ENCODE data around the gene REC114. TPM values are rescaled to one million over a fixed set of nuclear protein-coding genes. Genes with fewer than 3 reads are reported as not detected.

REC114 gene
- total and polyA plus RNA-seq, 12 donors: 0.28 to 0.62 (median 0.44) TPM; not detected in 8

DNA sequence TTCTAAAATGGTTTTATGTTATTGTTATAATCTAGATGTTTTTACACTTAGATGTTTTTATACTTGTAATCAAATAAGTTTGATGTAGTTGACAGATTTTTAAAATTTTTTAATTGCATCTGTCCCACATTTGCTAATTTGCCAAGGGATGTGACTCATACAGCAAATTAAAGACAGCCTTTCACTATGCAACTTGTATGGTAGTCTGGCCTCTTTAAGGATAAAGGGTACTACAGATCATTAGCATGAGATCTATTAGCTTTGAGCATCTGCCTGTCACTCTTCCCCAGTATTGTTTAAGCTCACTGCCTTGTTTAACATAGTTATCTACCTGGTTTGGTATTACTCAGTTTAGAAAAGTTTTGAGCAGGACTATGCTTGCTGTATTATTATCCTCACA, 107.2 kb downstream of the REC114 start:
- peaks cover 0 to 6% (median 0%) of the 10 kb centered on the region in 9 donors for H3K4me1 ChIP-seq
- TF ChIP-seq, protein P1, sequence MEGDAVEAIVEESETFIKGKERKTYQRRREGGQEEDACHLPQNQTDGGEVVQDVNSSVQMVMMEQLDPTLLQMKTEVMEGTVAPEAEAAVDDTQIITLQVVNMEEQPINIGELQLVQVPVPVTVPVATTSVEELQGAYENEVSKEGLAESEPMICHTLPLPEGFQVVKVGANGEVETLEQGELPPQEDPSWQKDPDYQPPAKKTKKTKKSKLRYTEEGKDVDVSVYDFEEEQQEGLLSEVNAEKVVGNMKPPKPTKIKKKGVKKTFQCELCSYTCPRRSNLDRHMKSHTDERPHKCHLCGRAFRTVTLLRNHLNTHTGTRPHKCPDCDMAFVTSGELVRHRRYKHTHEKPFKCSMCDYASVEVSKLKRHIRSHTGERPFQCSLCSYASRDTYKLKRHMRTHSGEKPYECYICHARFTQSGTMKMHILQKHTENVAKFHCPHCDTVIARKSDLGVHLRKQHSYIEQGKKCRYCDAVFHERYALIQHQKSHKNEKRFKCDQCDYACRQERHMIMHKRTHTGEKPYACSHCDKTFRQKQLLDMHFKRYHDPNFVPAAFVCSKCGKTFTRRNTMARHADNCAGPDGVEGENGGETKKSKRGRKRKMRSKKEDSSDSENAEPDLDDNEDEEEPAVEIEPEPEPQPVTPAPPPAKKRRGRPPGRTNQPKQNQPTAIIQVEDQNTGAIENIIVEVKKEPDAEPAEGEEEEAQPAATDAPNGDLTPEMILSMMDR (IDR thresholded peaks at IDR 0.05): no peak
- intact Hi-C loops (cut with DNase I): loop anchor here in 2 of 10 donors (10.0 kb wide), 1 partner anchor 245 kb away; no protein-coding TSS in a partner anchor

DNA sequence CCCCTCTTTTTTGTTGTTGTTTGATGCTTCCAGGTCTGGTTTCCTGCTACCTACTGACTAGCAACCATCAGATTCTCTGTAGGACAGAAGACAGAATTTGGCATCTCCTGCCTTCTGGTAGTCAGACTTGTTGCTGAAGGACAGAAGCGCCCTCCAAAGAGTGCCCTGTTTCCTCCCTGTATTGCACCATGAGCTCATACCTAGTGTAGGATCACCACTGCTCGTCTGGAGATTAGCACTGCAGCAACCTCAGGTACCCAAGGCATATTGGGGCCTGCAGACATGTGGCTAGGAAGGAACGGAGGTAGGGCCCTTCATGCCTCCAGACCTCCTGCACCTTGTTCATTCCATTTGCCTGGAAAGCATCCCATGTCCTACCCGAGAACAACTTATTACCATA, 112.1 kb downstream of the REC114 start:
- Histone ChIP-seq H3K4me1 (peaks cover 0 to 6% (median 0%) of the 10 kb centered on the region in 9 donors), H3K36me3 (peaks cover 0 to 67% (median 10%) of the 10 kb centered on the region in 9 donors), H3K9me3 (no peaks in the 10 kb centered on the region), H3K27ac (no peak overlapping the region), H3K4me3 (no peak overlapping the region), H3K27me3 (no peaks in the 10 kb centered on the region)
- no peak for DNase-seq
- 89 to 90% methylated on average over 4 of the region's 4 CpGs for WGBS, 2 donors
- TF ChIP-seq, protein P1 (IDR thresholded peaks at IDR 0.05): no peak
- intact Hi-C loops (cut with DNase I): loop anchor here in 5 of 10 donors (5.0 to 10.0 kb wide), 3 partner anchors 82 to 250 kb away; no protein-coding TSS in a partner anchor
- ATAC-seq: peak in 1 of 8 donors; percentile 7

More for the DNA sequence above, 107.2 kb downstream of the REC114 start:
- Histone ChIP-seq H3K27me3 (no peaks in the 10 kb centered on the region), H3K4me3 (no peak overlapping the region), H3K36me3 (peaks cover 0 to 19% (median 0%) of the 10 kb centered on the region in 9 donors), H3K27ac (no peak overlapping the region), H3K9me3 (no peaks in the 10 kb centered on the region)
- ATAC-seq (no peak), DNase-seq (no peak)

DNA sequence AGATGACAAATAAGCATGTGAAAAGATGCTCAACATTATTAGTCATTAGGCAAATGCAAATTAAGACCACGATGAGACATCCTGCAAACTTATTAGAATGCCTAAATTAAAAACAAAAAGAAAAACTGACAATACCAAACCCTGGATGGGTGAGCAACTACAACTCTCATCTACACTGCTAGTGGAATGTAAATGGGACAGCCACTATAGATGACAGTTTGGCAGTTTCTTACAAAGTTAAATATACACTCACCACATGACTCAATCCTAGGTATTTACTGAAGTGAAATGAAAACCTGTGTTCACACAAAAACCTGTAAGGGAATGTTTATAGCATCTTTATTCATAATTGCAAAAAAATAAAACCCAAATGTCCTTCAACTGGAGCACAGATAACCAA, 115.6 kb downstream of the REC114 start:
- intact Hi-C loops (cut with DNase I): loop anchor here in 5 of 10 donors (5.0 to 10.0 kb wide), 3 partner anchors 79 to 254 kb away; no protein-coding TSS in a partner anchor
- Histone ChIP-seq H3K27ac (no peak overlapping the region), H3K9me3 (no peaks in the 10 kb centered on the region), H3K36me3 (peaks cover 0 to 100% (median 23%) of the 10 kb centered on the region in 9 donors), H3K27me3 (no peaks in the 10 kb centered on the region), H3K4me3 (no peak overlapping the region), H3K4me1 (peaks cover 0 to 6% (median 0%) of the 10 kb centered on the region in 9 donors)
- ATAC-seq: no peak
- WGBS, 2 donors: 98% methylated on average over 1 of the region's 1 CpG
- no peak for DNase-seq
- TF ChIP-seq, protein P1 (IDR thresholded peaks at IDR 0.05): no peak

DNA sequence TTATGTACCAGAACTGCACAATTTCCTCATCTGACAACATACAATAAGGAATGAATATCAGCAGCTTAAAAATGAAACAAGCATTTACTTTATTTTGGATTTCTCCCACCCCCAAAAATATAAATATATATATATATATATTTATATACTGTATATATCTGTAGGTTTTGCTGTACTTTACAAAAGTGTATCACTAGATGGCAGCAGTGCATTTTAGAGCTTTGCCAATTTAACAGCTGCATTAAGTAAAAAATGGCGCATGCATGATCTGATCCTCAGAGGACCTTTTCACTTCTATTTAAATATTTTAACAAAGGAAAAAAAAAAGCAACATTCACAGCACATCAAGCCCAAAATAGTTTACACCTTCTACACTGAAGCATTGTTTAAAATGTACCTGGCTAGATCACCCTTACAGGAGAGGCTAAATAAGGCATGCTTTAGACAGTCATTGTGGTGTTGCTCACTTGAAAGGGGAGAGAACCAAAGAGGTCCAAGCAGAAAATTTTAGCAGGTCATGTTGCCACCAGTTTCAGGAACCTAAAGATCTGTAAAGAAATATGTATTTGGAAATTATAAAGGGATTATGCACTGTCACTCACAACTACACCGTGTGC, 117.6 kb downstream of the REC114 start:
- peaks cover 0 to 98% (median 25%) of the 10 kb centered on the region in 9 donors for H3K36me3 ChIP-seq
- no peak overlapping the region for H3K27ac ChIP-seq
- ATAC-seq: peak in 4 of 8 donors; percentile 46 to 54 (median 50)
- peaks cover 0 to 23% (median 11%) of the 10 kb centered on the region in 9 donors for H3K4me1 ChIP-seq
- H3K27me3 ChIP-seq: no peaks in the 10 kb centered on the region
- peak in 1 of 2 donors; percentile 36 for DNase-seq
- H3K9me3 ChIP-seq: no peaks in the 10 kb centered on the region
- WGBS, 2 donors: 53 to 59% methylated on average over 2 of the region's 2 CpGs
- no peak overlapping the region for H3K4me3 ChIP-seq
- TF ChIP-seq, protein P1 (IDR thresholded peaks at IDR 0.05): peak; percentile 26 to 74 (median 55)
- intact Hi-C loops (cut with DNase I): loop anchor here (1.0 to 10.0 kb wide), 10 partner anchors 72 to 364 kb away; partner anchors contain the start of genes LOXL1 (in 1 of the 10) and NPTN (in 1 of the 10)
